HG02870 (cell line): Measurements from ENCODE around the gene TEX22.

Source experiments
- ATAC-seq: cut with Tn5 transposase; IDR thresholded peaks from one replicate; pipeline ENCODE4 v1.9.1; 2021; ENCODE audit warnings: mild to moderate bottlenecking, moderate library complexity; ENCODE audit not compliant: unreplicated experiment

The TEX22 gene

DNA sequence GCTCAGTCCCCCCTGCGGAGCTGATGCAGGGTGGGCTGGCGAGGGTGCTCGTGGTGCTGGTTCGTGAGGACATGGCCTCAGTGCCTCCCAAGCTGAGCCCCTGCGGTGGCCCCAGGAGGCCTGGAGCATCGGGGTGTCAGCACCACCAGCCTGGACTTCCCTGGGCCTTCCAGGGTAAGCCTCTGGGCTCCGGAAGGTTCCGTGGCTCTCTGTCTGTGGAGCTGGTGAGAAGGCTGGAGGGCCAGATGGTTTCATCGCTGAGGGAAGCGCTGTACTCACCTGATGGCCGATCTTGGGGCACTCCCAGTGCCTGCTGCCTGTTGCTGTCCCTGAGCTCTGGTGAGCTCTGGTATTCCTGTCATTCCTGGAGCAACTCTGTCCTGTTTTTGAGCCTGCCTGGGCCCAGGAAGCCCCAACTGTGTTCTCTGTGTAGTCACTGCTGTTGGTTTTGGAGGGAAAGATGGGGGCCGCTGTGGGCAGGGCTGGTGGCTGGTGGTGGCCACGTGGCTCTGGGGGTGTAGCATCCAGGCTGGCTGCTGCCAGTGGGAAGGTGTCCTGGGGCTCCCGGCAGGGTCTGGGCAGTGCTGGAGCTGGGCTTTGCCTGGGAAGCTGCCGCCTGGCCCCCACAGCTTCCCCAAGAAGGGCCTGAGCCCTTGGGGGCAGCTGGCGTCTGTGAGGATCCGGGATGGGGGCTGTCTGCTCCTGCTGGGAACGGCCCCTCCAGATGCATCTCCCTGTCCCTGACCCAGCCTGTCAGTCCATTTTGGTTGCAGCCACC is 39.6 kb downstream of the TEX22 start:
- no peak for ATAC-seq

- no peak for ATAC-seq
Observed at GRCh38 chr14:105439179-105439578, 40.8 kb downstream of the TEX22 start.

DNA sequence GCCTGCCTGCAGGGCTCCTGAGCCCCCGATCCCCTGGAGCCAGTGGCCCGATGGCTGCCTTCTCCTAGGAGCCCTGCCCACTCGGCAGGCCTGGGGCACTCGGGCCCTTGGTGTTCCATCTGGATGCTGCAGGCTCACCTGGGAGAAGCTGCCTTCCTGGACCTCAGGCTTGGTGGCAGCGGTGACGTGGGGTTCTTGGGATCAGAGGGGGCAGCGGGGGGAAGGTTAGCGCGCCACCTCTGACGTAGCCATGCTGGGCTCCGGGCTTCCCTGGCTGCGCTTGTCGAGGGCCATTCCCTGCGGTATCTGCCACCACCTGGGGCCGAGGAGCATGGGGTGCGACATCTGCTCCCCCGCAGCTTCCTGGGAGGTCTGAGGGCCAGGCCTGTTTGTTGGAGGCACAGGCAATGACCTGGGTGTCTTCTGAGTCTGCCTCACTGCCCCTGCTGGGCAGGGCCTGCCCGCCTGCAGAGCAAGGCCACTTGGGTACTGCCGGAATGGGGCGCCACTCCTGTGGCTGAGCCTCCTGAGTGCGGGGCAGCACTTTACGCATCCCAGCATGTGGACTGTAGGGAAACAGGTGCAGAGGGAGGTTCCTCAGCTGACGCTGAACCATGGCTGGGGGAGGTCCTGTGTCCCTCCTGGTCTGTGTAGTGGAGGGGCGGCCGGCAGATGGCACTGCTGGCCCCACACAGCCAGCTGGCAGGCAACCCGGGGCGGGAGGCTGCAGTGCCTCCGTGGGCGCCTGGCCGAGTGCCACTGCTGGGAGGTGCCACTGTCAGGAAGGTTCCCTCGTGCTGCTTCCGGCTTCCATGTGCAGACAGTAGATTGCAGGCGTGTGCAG is 41.6 kb downstream of the TEX22 start:
- ATAC-seq: no peak

- ATAC-seq: no peak
Observed at GRCh38 chr14:105440554-105440900, 42.2 kb downstream of the TEX22 start.

GRCh38 chr14:105440992-105441391 is 42.7 kb downstream of the TEX22 start:
- no peak for ATAC-seq

DNA sequence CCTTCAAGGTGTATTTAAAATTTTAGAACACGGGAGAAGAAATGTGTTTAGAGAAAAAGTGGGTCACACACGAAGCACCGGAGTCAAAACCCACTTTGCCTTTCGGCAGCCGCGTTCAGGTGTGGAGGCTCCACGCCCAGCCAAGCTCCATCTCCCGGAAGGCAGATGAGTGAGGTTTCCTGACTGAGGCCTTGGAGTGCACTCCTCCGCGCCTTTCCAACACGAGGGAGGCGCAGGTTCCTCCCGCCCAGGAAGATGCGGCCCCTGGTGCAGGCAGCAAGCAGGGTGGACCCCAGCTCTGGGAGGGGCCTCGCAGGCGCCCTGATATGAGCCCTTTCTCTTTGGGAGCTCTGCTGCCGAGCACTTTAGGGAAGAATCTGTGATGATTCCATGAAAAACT is 43.8 kb downstream of the TEX22 start:
- no peak for ATAC-seq

- no peak for ATAC-seq
Observed at GRCh38 chr14:105442834-105443233, 44.5 kb downstream of the TEX22 start.

DNA sequence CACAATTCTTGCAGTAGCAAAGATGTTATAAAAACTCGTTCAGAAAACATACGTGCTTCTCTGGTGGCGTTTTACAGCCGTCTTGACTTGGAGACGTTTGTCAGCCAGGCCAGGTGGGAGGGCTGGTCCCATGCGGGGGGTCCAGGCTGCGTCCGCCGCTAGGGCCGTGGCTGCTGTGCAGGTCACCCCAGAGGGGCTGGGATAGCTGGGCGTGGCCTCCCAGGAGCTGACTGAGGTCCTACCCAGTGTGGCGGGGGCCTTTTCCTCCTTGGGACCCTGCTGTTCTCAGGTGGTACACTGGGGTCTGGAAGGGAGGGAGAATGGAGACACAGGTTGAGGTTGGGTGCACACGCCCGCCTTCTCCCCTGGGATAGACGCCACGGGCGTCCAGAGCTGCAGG is 46.5 kb downstream of the TEX22 start:
- ATAC-seq: no peak

DNA sequence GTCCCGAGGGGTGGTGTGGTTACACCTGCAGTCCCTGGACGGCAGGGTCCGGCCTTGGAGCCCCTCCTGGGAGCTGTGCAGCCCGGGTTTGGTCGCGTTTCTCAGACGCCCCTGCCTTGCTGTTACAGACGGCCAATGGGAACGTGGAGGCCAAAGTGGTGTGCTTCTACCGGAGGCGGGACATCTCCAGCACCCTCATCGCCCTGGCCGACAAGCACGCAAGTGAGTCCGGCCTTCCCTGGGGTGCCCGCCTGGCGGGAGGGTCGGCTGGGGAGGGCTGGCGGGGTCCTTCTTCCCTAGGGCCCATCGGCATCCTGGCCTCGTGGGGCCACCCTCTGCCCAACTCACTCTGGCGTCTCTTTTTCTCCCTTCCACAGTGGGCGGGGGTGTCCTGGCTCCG is 47.0 kb downstream of the TEX22 start:
- ATAC-seq: no peak

- no peak for ATAC-seq
Observed at GRCh38 chr14:105445901-105446845, 47.8 kb downstream of the TEX22 start.

DNA sequence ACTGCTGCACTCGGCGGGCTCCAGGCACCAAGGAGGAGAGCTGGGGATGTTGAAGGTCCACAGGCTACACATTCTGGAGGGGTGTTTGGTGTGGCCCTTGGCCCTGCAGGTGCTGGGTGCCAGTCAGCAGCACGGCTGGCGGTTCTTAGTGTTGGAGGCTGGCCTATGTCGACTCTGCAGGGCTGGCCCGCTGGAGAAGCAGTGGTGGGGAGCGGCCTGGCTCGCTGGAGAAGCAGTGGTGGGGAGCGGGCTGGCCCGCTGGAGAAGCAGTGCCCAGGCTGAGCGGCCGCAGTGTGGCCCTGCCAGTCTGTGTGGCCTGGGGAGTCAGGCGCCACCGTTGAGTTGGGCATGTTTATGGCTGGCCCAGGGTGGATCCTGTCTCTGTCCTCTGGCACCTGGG is 48.6 kb downstream of the TEX22 start:
- ATAC-seq: no peak

DNA sequence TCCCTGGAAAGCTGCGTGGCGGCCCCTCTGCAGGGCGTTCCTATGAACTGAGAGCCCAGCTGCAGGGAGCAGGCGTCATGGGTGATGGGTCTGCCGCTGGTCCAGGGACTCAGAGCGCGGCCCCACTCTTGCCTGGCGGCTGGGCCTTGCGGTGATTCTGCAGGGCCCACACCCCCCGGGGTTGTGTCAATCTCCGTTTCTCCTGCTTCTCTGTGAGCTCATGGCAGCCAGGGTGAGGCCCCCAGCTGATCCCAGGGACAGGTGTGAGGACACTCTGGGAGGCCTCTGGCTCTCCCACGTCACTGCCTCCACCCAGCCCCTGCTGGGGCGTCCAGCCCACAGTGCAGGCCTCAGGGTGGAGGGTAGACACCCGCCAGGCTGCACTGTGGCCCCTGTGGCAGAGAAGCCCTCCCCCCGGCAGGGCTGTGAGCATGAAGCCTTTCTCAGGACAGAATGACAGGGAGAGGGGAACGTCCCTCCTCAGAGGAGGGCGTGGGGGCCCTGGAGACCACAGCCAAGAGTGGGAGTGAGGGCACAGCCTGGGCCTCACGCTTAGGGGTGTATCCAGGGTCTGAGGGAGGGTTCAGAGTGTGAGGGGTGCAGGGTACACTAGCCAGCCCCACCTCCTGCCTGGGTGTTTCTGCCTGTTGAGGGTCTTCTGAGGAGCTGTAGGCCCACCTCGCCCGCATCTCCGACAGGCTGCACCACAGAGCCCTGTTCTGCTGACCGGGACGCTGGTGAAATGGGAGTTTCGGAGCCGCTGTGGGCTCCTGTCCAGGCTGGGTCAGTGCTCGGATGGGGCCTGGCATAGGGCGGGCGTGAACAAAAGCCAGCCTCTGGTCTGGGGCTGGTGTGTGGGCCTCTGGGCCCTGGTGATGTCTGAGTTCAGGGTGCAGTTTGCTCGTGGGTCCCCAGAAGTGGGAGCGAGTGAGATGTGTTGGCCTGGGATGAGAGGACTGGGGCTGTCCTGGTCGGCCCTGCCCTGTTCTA is 49.6 kb downstream of the TEX22 start:
- ATAC-seq: no peak

DNA sequence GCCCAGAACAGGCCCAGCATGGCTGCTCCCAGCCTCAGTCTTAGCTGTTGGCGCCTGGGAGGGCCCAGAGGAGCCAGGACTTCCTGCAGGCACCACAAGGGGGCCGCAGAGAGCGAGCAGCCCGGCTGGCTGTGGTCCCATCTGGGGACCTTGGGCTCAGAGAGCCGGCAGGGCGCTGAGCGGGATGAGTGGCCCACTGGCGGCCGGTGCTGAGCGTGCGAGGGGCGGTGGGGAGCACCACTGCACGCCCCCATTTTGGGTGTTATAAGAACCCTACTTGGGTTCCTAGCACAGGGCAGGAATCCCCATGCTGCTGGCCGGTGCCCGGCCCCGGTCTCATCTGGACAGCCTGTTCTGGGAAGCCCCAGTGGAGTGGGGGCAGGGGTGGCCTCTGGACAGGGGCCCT is 50.4 kb downstream of the TEX22 start:
- no peak for ATAC-seq

DNA sequence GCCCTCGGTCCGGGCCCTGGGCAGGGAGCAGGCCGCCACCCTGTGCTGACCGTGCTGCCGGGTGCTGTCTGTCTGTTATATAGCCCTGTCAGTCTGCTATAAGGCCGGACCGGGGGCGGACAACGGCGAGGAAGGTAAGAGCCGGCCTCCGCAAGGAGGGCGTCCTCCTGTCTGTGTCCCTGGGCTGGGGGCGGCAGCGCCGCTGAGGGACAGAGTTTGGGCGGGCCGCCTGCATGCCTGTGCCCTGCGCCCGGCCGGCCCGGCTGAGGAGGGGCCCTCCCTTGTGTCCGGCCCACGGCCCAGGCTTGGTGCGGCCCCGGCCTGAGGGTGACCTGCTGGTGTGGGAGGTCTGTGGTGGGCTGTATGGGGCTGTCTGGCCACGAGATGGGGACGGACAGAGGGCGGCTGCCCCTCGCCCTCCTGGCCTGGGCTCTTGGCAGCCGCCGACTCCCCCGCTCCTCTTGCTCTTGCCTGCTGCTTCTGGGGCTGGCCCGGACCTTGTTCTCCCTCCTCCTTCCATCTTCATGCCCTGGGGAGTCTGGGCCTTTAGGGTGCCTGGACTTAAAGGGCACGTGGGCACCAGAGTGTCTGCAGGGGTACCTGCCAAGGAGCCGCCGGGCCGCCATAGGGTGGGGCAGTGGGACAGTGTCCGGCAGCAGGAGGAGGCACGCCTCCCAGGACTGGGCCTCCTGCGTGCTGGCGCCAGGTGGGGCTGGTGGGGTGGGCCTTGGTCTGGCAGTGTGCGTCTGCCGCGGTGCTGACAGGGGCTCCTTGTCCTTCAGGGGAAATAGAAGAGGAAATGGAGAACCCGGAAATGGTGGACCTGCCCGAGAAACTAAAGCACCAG is 51.2 kb downstream of the TEX22 start:
- ATAC-seq: no peak

GRCh38 chr14:105450123-105450505 is 51.8 kb downstream of the TEX22 start:
- ATAC-seq: no peak

DNA sequence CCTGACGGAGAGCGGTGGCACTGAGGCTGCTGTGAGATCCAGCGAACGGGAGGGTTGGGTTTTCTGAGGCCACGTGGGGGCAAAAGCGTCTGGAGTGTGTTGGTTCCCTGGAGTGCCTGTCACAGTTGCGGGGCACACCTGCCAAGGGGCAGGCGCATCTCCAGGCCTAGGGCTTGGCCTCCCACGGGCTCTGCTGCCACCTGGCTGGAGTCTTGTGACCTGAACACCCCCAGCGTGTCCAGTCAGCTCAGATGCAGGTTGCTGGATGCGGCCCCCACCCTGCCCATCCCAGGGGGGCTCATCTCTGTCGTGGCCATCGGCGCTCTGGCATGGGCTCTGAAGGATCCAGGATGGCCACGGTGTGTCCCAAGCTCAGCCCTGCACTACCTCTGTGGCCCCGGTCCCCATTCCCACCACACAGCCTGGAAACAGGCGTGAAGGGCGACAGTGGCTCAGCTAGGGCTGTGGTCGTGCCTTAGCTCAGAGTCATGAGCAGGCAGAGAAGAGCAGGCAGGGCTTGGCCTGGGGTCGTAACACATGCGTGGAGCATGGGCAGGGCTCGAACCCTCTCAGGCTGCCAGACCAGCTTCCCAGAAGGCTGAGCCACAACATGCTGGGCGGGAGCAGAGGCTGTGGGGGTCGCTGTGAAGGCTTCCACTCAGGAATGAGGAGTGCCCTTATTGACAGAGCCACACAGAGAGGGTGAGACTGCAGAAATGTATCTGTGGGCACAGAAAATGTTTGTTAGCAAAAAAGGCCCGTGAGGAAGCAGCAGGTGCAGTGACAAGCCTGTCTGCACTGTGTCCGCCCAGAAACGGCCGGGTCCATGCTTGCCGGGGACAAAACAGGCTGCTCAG is 52.8 kb downstream of the TEX22 start:
- no peak for ATAC-seq

GRCh38 chr14:105452963-105453362 is 54.6 kb downstream of the TEX22 start:
- ATAC-seq: no peak

GRCh38 chr14:105453847-105454246 is 55.5 kb downstream of the TEX22 start:
- ATAC-seq: no peak
